A673 (cell line): ENCODE measurements around the gene RAB3C. TPM values are rescaled to one million over a fixed set of nuclear protein-coding genes. Genes with fewer than 3 reads are reported as not detected.

Experiments used
- BruUV-seq: library from RNA; stranded (reverse); fragments of 400-500 nt; replicated peaks from 2 replicates; lab custom pipeline; 2021; lab: Mats Ljungman, UMichigan
- CTCF ChIA-PET: fragments of 300-600 bp; sonication (Branson Sonifier 250); formaldehyde crosslinking; loops from one replicate; lab custom pipeline; 2022; ENCODE audit warnings: antibody characterized with exemption; lab: Charles Lee
- POLR2A ChIA-PET: fragments of 300-600 bp; sonication (Branson Sonifier 250); formaldehyde crosslinking; loops from one replicate; lab custom pipeline; 2022; ENCODE audit warnings: antibody characterized with exemption; ENCODE audit not compliant: low non-redundant PET; lab: Charles Lee
- DNase-seq: peaks from one replicate; pipeline ENCODE4 v3.0.0-alpha.2; 2015; ENCODE audit warnings: low spot score
- H3K27ac ChIP-seq: fragments of 200-600 bp; sonication (generic); 2 replicates; pipeline ENCODE4 v1.5.1; 2016; ENCODE audit warnings: mixed run types, low read depth, mild to moderate bottlenecking, mixed read lengths, antibody characterized with exemption, low read length; ENCODE audit not compliant: poor library complexity, severe bottlenecking
- H3K27me3 ChIP-seq: fragments of 200-600 bp; sonication (generic); replicated peaks from 2 replicates; pipeline ENCODE4 v1.6.1; 2017; ENCODE audit warnings: mixed run types, low read depth, mild to moderate bottlenecking, mixed read lengths, antibody characterized with exemption, low read length; ENCODE audit not compliant: insufficient read depth, poor library complexity
- H3K36me3 ChIP-seq: fragments of 200-600 bp; sonication (generic); 2 replicates; pipeline ENCODE4 v1.6.1; 2016; ENCODE audit warnings: mixed run types, mild to moderate bottlenecking, mixed read lengths, antibody characterized with exemption, low read length; ENCODE audit not compliant: insufficient read depth, poor library complexity, severe bottlenecking
- H3K4me1 ChIP-seq: fragments of 200-600 bp; sonication (generic); 2 replicates; pipeline ENCODE4 v1.6.1; 2017; ENCODE audit warnings: mixed run types, mild to moderate bottlenecking, mixed read lengths, antibody characterized with exemption, low read length; ENCODE audit not compliant: insufficient read depth, poor library complexity, severe bottlenecking
- H3K4me3 ChIP-seq: fragments of 200-600 bp; sonication (generic); 2 replicates; pipeline ENCODE4 v1.5.1; 2016; ENCODE audit warnings: low read depth, mixed run types, mild to moderate bottlenecking, mixed read lengths, low read length; ENCODE audit not compliant: poor library complexity, severe bottlenecking
- H3K9me3 ChIP-seq: fragments of 200-600 bp; sonication (generic); 2 replicates; pipeline ENCODE4 v1.6.1; 2016; ENCODE audit warnings: mixed run types, low read depth, mild to moderate bottlenecking, mixed read lengths, antibody characterized with exemption, low read length; ENCODE audit not compliant: poor library complexity, severe bottlenecking
- CTCF ChIP-seq: fragments of 300-800, 200-600 bp; sonication (generic); conservative IDR thresholded peaks from 2 replicates; pipeline ENCODE4 v1.5.1; 2017; ENCODE audit warnings: low read depth, mild to moderate bottlenecking, antibody characterized with exemption, low read length, moderate library complexity, mixed read lengths
- EZH2 ChIP-seq: fragments of 200-600 bp; sonication (generic); IDR thresholded peaks from 2 replicates; pipeline ENCODE4 v1.6.1; 2017; ENCODE audit warnings: borderline replicate concordance, low read depth, mild to moderate bottlenecking, mixed read lengths, antibody characterized with exemption, low read length; ENCODE audit not compliant: poor library complexity, severe bottlenecking
- intact Hi-C: fragments of 100-400 bp; cut with micrococcal nuclease; formaldehyde crosslinking; loops from one replicate; pipeline ENCODE4 v1.10.0; 2022; ENCODE audit not compliant: unreplicated experiment
- total RNA-seq: library from RNA; stranded (reverse); gene quantifications from 2 replicates; pipeline ENCODE4 v1.2.3, GENCODE V29; 2021

RAB3C gene
- total RNA-seq, 1 experiment from 2014 or later, result 0.64 TPM

- no peak for DNase-seq
- intact Hi-C loops, result no loop called here
- ChIA-PET CTCF (no interaction called here), POLR2A (no interaction called here)
- Histone ChIP-seq H3K36me3 (no peaks in the 10 kb centered on the region), H3K27ac (no peak overlapping the region), H3K27me3 (no peaks in the 10 kb centered on the region), H3K9me3 (no peaks in the 10 kb centered on the region), H3K4me3 (no peak overlapping the region), H3K4me1 (no peaks in the 10 kb centered on the region)
- no peak for TF ChIP-seq EZH2
- TF ChIP-seq CTCF, result no peak
- no TSS peak for BruUV-seq
Observed at GRCh38 chr5:58739051-58739450, 156.2 kb downstream of the RAB3C start.

- no peak for DNase-seq
- H3K36me3 ChIP-seq, result no peaks in the 10 kb centered on the region
- TF ChIP-seq CTCF, result no peak
- no peak for TF ChIP-seq EZH2
- ChIA-PET POLR2A (no interaction called here), CTCF (no interaction called here)
- H3K4me3 ChIP-seq, result no peak overlapping the region
- H3K27me3 ChIP-seq, result no peaks in the 10 kb centered on the region
- no TSS peak for BruUV-seq
- H3K4me1 ChIP-seq, result no peaks in the 10 kb centered on the region
- H3K9me3 ChIP-seq, result no peaks in the 10 kb centered on the region
- intact Hi-C loops, result loop anchor here (10.0 kb wide), 1 partner anchor 246 kb away; the partner anchor contains the start of gene GAPT
- H3K27ac ChIP-seq, result no peak overlapping the region
Observed at GRCh38 chr5:58740956-58741355, 158.1 kb downstream of the RAB3C start.

- Histone ChIP-seq H3K4me3 (no peak overlapping the region), H3K36me3 (no peaks in the 10 kb centered on the region), H3K9me3 (no peaks in the 10 kb centered on the region), H3K27me3 (no peaks in the 10 kb centered on the region), H3K4me1 (no peaks in the 10 kb centered on the region), H3K27ac (no peak overlapping the region)
- intact Hi-C loops, result loop anchor here (10.0 kb wide), 1 partner anchor 251 kb away; the partner anchor contains the start of gene GAPT
- BruUV-seq, result no TSS peak
- TF ChIP-seq EZH2 (no peak), CTCF (no peak)
- CTCF ChIA-PET, result no interaction called here
- DNase-seq, result no peak
- POLR2A ChIA-PET, result no interaction called here
Observed at GRCh38 chr5:58745350-58745749, 162.5 kb downstream of the RAB3C start.
